GM19324 (cell line): ENCODE results near the gene FOXB2.
"Not testable (repeated sequence)": the region's sequence is repeated elsewhere in the genome, so short reads cannot be mapped to it uniquely, and the experiment has no call there.

Experiments
- ATAC-seq: cut with Tn5 transposase; IDR thresholded peaks from one replicate; pipeline ENCODE4 v1.9.1; 2021; ENCODE audit warnings: mild to moderate bottlenecking, moderate library complexity; ENCODE audit not compliant: unreplicated experiment, low FRiP score

FOXB2 gene

GRCh38 chr9:77019236-77019925 lies at the start of gene FOXB2:
FOXB2 (plus strand) TSS chr9:77019655; CDS start chr9:77019655, 0 bp downstream.
- no peak for ATAC-seq

- no peak for ATAC-seq
These were observed 49.7 kb upstream of the FOXB2 start for GRCh38 chr9:76969716-76970115.

- ATAC-seq, result not testable (repeated sequence)
These were observed 40.6 kb upstream of the FOXB2 start for GRCh38 chr9:76978831-76979230.

GRCh38 chr9:76980566-76980965 lies 38.9 kb upstream of the FOXB2 start:
- no peak for ATAC-seq

- no peak for ATAC-seq
These were observed 35.0 kb upstream of the FOXB2 start for GRCh38 chr9:76984486-76984885.

- ATAC-seq, result no peak
These were observed 33.9 kb upstream of the FOXB2 start for GRCh38 chr9:76985581-76985980.

- no peak for ATAC-seq
These were observed 31.8 kb upstream of the FOXB2 start for GRCh38 chr9:76987594-76988200.

- no peak for ATAC-seq
These were observed 30.5 kb upstream of the FOXB2 start for GRCh38 chr9:76988941-76989340.

GRCh38 chr9:76989501-76989900 lies 30.0 kb upstream of the FOXB2 start:
- no peak for ATAC-seq

- no peak for ATAC-seq
These were observed 22.8 kb upstream of the FOXB2 start for GRCh38 chr9:76996700-76997099.

- no peak for ATAC-seq
These were observed 20.2 kb upstream of the FOXB2 start for GRCh38 chr9:76999261-76999660.

GRCh38 chr9:77000330-77000729 lies 19.1 kb upstream of the FOXB2 start:
- no peak for ATAC-seq

- no peak for ATAC-seq
These were observed 16.1 kb upstream of the FOXB2 start for GRCh38 chr9:77003366-77003765.

- no peak for ATAC-seq
These were observed 14.2 kb upstream of the FOXB2 start for GRCh38 chr9:77005216-77005615.

- ATAC-seq, result no peak
These were observed 8.9 kb upstream of the FOXB2 start for GRCh38 chr9:77010527-77010926.

- no peak for ATAC-seq
These were observed 7.3 kb upstream of the FOXB2 start for GRCh38 chr9:77011973-77012821.

- ATAC-seq, result no peak
These were observed 6.1 kb upstream of the FOXB2 start for GRCh38 chr9:77013206-77013931.

- ATAC-seq, result no peak
These were observed 5.4 kb upstream of the FOXB2 start for GRCh38 chr9:77013932-77014596.

GRCh38 chr9:77014597-77015263 lies 4.7 kb upstream of the FOXB2 start:
- ATAC-seq, result no peak
